T-helper 2 cell (primary cell): Measurements from ENCODE around the gene RERE.

Experiments used
- DNase-seq, 5 experiments: peaks; one replicate each; pipeline versions ENCODE4 v3.0.0 to v3.0.0-alpha.2; 2012 to 2022

RERE gene

DNA sequence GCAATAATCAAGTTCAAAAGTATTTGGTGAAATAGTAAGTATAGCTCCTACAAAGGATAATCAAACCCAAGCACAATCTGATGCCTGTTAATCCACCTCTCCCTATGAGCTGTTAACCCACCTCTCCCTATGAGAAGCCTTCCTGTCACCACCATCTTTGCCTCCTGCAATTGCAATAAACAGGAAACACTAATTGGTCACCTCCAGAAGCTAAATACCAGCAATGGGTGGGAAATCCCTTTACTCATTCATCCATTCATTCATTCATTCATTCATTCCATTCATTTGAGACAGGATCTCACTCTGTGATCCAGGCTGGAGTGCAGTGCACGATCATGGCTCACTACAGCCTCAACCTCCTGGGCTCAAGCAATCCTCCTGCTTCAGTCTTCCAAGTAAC is 132.8 kb downstream of the RERE start:
- DNase-seq: no peak

GRCh38 chr1:8682573-8682972 is 134.9 kb downstream of the RERE start:
- no peak for DNase-seq

DNA sequence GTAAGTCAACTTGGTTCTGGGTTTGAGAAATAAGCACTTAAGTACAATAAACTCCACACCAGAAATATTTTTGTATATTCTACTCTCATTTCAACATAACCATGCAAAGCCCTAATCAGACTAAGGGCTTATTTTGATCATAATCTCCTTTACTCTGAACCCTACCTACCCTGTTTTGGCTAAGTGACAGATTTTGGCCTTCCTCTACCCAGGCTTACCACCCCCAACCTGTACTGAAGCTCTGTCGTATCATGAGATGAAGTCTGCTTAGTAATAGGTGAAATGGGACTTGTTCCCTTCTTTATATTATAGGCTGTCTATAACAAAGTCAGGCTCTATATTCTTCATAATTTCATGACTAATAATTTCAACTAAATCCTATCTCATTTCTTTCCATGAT is 135.5 kb downstream of the RERE start:
- peak in 1 of 5 experiments; percentile 78 for DNase-seq

GRCh38 chr1:8680664-8681650 is 136.5 kb downstream of the RERE start:
- DNase-seq: peak in 1 of 5 experiments; percentile 47

DNA sequence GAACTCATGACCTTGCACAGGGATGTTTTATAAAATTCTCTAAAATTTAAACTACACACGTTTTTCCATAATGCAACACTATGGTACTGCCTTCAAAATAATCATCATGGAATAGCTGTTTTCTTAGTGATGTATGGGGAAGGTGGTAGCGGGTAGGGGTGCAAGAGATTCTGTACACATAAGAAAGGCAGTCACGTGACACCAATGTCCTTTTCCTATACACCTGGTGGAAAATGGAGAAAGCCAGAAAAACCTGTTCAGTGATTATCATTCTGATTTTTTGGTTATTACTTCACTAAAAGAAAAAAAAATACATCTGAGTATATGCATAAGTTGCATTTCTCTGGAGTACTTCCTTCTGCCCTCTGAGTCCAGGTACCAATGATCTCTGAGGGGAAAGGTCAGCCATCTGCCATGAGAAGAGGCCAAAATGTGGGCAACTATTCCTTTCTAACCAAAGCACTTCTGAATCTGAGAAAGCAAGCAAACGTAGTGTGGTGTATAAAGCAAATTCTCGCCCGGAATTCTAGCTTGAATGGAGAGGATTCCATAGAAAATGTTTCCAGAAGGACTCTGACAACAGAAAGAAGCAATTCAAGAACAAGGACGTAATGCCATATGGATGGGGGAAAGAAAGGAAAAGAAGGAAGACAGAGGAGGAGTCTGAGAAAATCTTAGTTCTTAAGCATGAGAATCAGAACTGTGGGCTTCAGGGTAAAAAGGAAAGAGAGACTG is 137.3 kb downstream of the RERE start:
- no peak for DNase-seq

DNA sequence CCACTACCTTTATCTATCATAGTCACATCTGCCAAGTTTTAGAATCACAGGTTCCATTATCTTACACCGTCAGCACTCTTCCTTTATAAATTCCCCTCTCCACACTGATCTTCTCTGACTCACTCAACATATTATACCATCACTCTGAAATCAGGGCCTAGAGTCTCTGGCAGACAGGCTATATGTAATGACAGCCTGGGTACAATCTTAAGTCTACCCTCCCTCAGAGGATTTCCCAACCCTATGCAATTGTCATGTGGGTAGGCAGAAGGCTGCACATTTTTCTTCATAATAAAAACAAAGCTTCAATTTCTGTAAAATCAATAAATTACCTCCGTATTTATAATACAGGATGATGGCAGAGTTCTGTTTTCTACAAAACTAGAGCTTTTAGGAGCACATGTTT is 138.0 kb downstream of the RERE start:
- DNase-seq: peak in 1 of 5 experiments; percentile 37

DNA sequence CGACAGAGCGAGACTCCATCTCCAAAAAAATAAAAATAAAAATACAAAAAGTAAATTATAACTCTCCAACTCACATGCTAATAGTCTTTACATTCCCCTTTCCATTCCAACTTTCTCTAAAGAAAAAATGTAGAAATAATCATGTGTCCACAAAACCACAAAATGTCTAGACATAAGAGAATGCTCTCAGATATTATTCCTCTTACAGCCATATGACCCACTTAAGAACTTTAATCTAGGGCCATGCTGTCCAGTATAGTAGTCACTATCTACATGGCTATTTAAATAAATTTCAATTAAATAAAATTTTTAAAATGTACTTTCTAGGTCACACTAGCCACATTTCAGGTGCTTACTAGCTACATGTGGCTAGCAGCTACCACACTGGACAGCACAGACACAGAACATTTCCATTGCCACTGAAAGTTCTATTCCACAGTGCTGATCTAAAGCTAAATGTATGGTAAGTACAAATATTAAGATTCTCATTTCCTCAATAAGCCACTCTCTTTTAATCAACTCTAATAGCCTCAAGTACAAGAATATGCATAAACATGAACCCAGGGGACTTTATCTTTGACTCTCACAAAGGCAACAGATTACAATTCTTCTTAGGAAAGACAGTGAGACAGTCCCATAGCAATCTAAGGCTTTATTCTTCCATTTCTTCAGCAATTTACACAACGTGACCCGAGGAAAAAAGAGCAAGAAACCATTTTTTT is 138.6 kb downstream of the RERE start:
- DNase-seq: no peak

- no peak for DNase-seq
Observed at GRCh38 chr1:8677782-8678181, 139.7 kb downstream of the RERE start.

GRCh38 chr1:8676813-8677212 is 140.6 kb downstream of the RERE start:
- DNase-seq: no peak

DNA sequence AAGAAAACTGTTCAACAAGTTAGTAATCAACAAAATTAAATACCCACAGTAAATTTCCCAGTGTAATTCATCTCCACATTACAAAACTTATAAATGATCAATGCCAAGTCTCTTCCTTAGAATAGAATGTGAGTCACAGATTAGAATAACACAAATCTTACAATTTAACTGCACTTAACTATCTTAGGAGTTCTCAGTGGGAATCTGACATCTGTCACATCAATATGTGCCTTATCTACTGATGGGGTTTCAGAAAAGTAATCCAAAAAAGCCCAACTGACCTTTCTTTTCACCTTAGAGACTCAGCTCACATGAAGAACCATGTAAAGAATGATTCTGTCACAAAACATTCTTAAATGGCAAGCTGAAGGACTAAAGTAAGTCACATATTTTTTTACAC is 141.4 kb downstream of the RERE start:
- no peak for DNase-seq

DNA sequence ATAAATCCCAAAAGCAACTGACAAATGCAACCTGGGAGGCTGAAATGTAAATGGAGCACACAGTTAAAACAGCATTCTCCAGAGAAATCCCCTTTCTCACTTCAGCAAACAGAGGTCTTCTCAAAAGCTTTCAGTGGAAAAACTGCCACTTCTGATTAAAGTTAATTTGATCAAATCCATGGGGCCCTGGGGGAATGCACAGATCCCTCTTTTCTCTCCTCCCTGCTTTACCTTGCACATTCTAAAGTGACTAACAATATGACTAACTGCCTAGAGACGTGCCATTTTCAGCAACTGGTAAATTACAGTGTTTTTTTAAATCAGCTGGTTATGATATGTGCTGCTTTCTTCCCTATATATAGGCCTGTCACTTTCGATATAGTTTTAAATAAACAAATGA is 142.5 kb downstream of the RERE start:
- DNase-seq: no peak

DNA sequence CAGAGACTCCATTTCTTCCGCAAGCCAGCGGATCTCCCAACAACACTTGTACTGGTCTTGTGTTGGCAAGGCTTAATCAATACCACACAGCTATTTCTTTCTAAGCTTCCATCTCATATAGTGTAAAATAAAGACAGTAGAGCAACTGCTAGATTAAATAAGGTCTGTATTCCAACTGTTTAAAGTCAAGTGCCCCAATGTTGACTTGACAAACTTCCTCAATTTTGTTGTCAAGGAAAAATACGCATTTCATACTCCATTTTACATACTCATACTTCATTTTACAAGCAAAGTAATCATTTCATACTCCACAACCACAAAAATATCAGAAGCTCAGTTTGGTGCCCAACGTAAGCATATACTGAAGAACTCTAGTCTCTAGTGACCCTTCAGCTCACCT is 143.0 kb downstream of the RERE start:
- no peak for DNase-seq

DNA sequence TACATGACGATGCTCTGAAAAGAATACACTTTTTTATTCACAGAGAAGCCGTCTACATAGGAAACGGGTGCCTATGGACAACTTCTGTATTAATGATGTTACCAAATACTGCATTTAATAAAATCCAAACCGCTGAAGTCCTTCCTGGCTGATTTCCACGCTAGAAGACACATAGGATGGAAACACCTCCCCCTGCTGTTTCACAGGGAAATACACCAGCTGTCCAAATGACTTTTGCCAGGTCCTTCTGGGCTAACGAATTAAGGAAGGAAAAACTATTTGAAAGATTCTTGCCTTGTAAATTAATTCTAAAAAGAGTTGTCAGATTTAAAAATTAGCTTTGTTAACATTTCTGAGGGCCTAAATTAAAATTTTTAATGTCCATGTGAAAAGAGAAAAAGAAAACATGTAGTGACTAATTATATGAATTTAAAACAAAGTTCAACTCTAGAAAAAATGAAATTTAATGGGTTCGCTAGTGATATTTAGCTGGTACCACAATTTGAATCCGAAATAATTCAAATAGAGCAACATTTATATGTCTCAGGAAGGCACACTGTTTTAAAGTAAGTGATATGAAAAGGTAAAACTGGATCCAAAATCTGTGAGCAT is 146.0 kb downstream of the RERE start:
- peak in 1 of 5 experiments; percentile 58 for DNase-seq

DNA sequence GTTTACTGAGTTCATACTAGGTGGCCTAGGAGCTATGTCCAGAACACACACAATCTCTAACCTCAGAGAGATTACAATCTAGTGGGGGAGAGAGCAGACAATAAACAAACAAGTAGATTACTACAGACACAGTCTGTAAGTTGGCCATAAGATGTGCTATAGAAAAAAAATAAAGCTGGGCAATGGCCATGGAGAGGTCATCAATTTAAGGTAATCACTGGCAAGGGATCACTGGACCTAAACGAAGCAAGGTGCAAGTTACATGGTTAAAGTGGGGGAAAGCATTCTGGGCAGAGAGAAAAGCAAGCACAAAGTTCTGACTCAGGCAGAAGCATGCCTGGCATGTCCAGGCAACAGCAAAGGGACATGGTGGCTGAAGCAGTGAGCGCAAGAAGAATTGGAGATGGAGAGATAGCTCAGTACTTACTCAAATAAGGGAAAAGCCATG is 147.0 kb downstream of the RERE start:
- DNase-seq: peak in 1 of 5 experiments; percentile 50

DNA sequence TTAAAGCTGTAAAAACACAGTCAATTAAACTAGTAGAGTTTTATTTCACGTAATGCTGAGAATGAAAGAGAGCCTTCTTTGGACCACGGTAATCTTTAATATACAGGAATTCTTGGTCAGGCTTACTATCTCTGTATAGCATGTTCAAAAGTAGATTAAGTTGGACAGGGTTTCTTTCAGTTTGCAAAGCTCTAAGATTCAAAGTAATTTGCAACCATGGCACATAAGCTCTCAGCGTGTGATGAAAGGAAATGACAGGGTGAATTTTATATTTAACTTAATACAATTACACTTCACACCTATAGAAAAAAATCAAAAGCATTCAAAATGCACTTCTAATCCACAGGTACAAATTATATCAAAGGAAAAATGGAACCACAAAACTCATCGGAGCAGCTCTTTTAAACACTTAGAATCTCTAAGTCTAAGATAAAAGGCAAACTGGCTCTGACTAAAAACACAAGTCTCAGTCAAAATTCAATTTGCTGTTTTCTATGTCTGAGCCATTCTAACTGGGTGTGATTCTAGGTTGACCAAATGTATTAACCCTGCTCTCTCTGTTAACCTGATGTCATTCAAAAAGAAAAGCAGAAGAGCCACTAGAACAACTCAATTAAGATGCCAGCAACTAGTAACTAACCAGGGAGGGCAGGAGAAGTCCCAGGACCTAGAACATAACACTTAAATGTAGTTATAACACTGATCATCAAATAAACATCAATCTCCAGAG is 147.7 kb downstream of the RERE start:
- peak in 1 of 5 experiments; percentile 72 for DNase-seq

- DNase-seq: no peak
Observed at GRCh38 chr1:8667869-8668594, 149.4 kb downstream of the RERE start.

DNA sequence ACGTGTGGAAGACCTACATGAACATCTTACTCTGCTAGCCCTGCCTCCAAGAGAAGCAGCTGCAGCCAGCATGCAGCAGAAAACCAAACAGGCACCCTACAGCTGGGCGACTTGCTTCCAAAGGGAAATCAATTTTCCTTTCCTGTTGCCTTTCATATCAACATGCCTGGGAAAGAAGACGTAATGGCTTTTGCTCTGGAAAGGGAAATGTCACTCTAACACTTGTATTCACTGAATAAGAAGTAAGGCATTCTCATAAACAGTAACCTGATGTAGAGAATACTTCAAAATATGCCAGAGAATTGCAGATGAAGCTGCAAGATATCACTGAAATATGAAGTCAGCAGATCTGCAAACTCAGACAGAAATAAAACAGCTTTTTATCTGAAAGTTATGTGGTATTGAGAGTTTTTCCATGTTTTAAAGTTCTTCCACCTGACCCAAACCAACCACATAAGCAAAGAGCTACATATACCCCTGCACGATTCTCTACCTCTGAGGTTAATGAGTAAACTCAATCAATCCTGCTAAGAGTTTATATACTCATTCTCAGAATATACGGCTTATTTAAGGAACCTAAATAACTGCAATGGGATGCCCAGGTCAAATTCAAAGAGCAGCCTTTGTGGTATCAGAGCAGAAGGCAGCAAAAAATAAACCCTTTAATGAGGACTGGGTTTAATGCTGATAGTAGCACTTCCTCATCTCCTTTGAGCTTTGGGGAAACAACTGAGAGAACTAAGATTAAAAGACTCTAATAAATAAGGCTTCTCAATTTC is 150.9 kb downstream of the RERE start:
- peak in 1 of 5 experiments; percentile 82 for DNase-seq

DNA sequence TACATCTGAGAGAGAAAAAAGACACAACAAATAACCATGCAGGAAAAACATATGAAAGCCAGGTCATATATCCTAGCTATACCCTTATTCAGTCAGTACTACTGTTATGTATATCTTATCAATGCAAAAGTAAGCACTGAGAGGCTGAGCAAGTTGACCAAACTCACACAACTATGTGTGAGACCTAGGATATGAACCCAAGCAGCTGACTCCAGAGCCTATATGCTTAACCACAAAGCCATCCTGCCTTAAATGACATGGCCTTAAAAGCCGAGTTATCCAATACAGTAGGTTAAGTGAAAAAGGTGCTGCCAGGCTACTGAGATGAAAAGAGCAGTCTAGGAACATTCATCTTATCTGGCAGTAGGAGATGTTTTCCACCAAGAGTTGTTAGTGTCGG is 151.6 kb downstream of the RERE start:
- peak in 1 of 5 experiments; percentile 69 for DNase-seq

- DNase-seq: no peak
Observed at GRCh38 chr1:8664887-8665286, 152.6 kb downstream of the RERE start.

DNA sequence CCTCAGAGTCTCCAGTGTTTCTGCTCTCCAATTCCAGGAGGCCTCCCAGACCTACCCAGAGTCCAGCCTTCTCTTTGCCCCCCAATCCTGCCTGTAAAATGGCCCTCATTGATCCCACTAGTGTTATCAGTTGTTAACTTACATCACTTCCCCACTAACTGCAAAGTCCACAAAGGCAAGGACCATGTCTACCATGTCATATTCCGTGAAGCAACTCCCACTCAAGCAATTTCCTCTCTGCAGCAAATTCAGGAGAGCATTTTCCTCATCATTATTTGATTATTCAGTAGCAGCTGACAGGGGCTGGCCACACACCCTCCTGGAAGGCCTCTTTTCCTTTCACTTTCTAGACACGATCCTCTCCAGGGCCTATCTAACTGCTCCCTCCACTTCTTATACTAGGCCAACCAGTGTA is 153.5 kb downstream of the RERE start:
- peak in 1 of 5 experiments; percentile 61 for DNase-seq
